ENCODE results near the gene CRX. TPM values are rescaled to one million over a fixed set of nuclear protein-coding genes. Genes with fewer than 3 reads are reported as not detected.
"Not testable (repeated sequence)": the region's sequence is repeated elsewhere in the genome, so short reads cannot be mapped to it uniquely, and the experiment has no call there.

CRX gene
- total RNA-seq, 1 donor from 2014 or later: not detected

DNA sequence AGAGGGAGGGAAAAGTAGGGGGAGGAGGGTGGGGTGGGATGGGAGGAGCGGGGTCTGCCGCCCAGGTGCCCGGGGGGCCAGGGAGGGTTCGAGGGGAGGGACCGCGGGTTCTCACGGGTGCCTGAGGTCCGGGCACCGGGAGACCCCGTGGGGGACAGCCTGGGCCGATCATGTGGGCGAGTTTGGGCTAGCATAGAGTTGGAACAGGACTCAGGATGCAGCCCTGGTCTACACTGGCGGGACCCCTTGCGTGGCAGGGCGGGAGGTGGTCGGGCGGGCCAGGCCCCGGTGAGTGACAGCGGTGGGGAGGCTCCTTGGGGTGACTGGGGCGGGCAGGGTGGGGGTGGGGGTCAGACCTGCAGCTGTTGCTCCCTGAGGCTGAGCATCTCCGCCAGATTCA, 18.6 kb upstream of the CRX start:
- not testable (repeated sequence) for DNase-seq (ENCODE audit: low spot score)
- peak; percentile 14 for ATAC-seq

GRCh38 chr19:47803671-47804070, 18.1 kb upstream of the CRX start:
- not testable (repeated sequence) for DNase-seq (ENCODE audit: low spot score)
- ATAC-seq: peak; percentile 54

DNA sequence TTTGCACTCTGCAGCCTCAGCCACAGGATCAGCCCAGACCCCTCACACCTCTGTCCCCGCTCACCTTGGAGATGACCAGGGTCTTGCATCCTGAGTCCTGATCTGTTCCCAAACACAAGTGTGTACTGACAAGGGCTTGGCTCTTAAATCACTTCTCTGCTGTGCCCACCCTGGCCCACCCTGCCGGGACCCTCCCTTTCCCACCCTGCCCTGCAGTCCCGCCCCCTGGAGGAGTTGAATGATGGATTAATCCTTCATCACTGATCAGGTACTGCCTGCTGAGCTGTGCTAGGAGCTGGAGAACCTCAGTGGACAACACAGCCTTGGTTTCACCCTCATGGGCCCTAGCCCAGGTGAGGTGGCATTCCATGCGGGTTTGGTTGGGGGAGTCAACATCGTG, 17.3 kb upstream of the CRX start, which contains the start of gene TPRX1:
TSS of gene TPRX1 (minus strand) at position 101 of the 400 bp plus-strand sequence. CDS start at position 89, 12 bp downstream.
- ATAC-seq: peak; percentile 21
- not testable (repeated sequence) for DNase-seq (ENCODE audit: low spot score)

DNA sequence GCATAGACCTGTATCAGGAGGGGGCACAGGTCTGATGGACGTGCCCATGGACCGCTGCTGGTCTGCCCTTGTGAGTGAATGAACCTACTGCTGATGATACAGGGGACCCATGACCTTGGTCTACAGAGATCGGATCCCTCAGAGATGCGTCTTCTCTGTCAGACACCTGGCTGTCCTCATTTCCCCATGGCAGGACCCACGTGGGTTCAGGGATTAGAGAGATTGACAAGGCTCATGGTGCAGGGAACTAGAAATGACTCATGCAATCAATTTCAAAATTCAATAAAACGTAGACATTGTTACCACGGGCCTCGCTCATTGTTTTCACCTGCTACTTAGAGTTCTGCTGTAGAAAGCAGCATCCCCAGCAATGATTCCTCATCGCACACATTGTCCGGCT, 16.4 kb upstream of the CRX start:
- ATAC-seq (no peak), DNase-seq (ENCODE audit: low spot score) (no peak)

GRCh38 chr19:47806435-47806834, 15.3 kb upstream of the CRX start:
- no peak for ATAC-seq

DNA sequence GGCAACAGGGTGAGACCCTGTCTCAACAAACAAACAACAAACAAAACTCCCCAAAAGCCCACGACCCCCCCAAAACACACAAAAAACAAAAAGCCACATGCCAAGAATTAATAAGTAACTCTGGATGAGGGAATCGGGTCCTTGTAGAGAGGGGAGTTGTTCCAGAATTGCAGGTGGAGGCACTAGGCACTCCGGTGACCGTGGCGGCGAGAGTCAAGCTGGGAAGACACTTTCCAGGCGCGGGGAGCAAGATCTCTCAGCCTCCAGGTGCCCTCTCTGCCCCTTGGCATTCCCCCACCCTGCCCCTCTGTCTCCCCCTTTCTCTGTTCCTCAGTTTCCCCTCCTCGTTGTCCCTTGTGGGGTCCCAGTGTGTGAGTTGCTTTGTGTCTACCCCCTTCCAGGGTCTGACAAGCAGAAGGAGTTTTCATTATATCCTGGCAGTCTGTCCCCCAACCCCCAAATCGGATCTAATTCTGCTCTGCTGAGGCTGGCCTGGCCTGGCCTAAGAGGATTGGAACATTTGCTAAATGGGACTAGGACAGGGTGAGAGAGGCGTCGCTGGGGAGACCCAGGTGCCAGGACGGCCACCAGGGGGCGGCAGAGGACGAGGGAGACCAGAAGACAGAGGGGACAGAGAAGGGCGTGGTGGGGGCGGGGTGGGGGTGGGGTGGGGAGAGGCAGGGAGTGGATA, 8.3 kb upstream of the CRX start:
- ATAC-seq (peak; percentile 96), DNase-seq (ENCODE audit: low spot score) (peak; percentile 71)

More at GRCh38 chr19:47806435-47806834, 15.3 kb upstream of the CRX start:
- no peak for DNase-seq (ENCODE audit: low spot score)

- no peak for DNase-seq (ENCODE audit: low spot score)
- no peak for ATAC-seq
Measured at GRCh38 chr19:47813995-47814328, 7.8 kb upstream of the CRX start.

DNA sequence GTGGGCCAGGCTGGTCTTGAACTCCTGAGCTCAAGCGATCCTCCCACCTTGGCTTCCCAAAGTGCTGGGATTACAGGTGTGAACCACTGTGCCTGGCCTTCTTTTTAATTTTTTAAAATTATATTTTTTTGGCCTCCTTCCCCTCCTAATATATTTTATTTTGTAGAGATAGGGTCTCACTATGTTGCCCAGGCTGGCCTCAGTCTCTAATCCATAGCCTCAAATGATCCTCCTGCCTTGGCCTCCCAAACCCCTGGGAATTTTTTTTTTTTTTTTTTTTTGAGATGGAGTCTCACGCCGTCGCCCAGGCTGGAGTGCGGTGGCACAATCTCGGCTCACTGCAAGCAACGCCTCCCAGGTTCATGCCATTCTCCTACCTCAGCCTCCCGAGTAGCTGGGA, 5.5 kb upstream of the CRX start:
- not testable (repeated sequence) for ATAC-seq; DNase-seq (ENCODE audit: low spot score)

DNA sequence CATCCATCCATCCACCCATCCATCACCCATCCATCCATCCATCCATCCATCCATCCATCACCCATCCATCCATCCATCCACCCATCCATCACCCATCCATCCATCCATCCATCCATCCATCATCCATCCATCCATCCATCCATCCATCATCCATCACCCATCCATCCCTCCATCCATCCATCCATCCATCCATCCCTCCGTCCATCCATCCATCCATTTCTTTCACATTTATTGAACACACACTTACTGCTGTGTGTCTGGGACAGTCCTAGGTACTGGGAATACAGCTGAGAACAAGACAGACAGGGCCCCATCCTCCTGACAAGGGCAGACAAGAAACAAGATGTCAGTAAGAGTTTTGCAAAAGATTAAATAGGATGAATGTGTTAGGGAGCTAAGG, 3.5 kb upstream of the CRX start:
- ATAC-seq; DNase-seq (ENCODE audit: low spot score): not testable (repeated sequence)

DNA sequence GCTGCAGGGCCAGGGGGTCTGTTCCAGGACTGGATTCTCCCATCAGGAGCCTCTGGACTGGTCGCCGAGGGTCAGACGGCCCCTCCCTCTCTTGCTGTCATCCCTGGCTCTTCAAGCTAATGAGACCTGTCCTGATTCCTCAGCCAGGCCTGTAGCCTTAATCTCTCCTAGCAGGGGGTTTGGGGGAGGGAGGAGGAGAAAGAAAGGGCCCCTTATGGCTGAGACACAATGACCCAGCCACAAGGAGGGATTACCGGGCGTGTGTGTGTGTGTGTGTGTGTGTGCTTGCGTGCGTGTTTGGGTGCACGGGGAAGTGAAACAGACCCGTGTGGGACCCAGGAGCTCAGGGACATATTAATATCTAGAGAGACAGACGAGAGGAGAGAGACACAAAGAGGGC, 1.9 kb upstream of the CRX start:
- no peak for ATAC-seq
- no peak for DNase-seq (ENCODE audit: low spot score)

- ATAC-seq: no peak
- DNase-seq (ENCODE audit: low spot score): no peak
Measured at GRCh38 chr19:47820410-47820809, 1.3 kb upstream of the CRX start.

DNA sequence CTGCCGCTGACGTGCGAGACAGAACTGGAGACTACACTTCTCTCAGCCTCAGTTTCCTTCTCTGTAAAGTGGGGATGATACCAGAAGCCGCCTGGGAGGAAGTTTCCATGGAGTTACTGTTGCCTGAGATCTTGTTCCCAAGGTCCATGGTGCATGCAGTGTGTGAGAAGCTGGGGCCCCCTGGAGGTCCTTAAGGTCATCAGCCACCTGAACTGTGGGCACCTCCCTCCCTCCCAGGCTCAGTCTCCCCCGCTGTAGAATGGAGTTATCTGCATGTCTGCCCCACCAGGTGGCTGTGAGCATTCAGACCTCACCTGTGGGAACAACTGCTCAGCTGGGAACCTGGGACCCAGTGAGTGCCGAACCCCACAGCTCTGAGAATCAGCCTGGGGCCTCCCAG, 2.7 kb downstream of the CRX start:
- no peak for DNase-seq (ENCODE audit: low spot score)
- no peak for ATAC-seq

- DNase-seq (ENCODE audit: low spot score): no peak
- no peak for ATAC-seq
Measured at GRCh38 chr19:47826800-47827199, 5.1 kb downstream of the CRX start.

GRCh38 chr19:47832723-47833122, 11.0 kb downstream of the CRX start:
- no peak for DNase-seq (ENCODE audit: low spot score)

DNA sequence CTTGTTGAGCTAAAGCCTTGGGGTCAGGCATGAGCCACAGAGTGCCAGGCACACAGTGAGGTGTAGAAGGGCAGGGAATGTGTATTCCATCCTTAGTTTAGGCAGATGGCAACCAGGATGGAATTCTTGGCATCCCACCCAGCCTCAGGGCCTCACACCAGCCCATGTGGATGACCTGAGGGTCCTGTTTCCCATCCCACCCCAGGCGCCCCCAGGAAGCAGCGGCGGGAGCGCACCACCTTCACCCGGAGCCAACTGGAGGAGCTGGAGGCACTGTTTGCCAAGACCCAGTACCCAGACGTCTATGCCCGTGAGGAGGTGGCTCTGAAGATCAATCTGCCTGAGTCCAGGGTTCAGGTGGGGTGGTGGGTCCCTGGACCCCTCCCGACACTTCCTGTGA, 14.3 kb downstream of the CRX start:
- DNase-seq (ENCODE audit: low spot score) (no peak), ATAC-seq (no peak)

More at GRCh38 chr19:47832723-47833122, 11.0 kb downstream of the CRX start:
- ATAC-seq: no peak

GRCh38 chr19:47839411-47839810, 17.7 kb downstream of the CRX start:
- ATAC-seq (no peak), DNase-seq (ENCODE audit: low spot score) (no peak)

DNA sequence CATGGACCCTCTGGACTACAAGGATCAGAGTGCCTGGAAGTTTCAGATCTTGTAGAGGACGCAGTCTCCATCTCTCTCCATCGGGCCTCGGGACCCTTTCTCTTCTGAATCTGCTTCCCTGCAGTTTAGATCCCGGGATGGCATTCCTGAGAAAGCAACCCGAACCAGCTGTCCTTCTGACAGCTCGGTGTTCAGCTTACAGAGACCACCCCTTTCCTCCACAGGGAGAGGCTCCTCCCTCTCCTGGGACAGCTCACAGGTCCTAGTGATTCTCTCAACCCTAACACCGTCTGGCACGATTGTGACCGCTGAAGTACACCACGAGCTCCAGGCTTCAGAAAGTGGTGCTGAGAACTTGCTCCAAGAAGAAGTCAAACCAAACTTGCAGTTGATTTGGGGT, 18.2 kb downstream of the CRX start:
- no peak for DNase-seq (ENCODE audit: low spot score)

GRCh38 chr19:47842941-47843340, 21.2 kb downstream of the CRX start:
- ATAC-seq: no peak
- DNase-seq (ENCODE audit: low spot score): no peak

More for the DNA sequence above, 18.2 kb downstream of the CRX start:
- ATAC-seq: no peak

DNA sequence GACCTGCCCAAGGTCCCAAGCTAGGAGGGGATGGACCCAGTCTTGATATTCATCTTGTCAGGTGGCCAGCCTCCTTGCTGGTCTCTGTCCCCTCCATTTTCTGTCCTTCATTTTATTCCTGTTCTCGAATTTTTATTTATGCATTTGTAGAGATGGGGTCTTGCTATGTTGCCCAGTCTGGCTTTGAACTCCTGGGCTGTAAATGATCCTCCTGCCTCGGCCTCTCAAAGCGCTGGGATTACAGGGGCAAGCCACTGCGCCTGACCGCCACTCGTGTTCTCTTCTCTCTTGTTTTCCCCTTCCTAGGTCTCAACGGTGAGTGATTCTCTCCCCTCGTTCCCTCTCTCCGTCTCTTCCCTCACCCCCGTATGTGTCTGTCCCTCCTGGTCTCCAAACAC, 26.7 kb downstream of the CRX start:
- DNase-seq (ENCODE audit: low spot score) (no peak), ATAC-seq (no peak)

DNA sequence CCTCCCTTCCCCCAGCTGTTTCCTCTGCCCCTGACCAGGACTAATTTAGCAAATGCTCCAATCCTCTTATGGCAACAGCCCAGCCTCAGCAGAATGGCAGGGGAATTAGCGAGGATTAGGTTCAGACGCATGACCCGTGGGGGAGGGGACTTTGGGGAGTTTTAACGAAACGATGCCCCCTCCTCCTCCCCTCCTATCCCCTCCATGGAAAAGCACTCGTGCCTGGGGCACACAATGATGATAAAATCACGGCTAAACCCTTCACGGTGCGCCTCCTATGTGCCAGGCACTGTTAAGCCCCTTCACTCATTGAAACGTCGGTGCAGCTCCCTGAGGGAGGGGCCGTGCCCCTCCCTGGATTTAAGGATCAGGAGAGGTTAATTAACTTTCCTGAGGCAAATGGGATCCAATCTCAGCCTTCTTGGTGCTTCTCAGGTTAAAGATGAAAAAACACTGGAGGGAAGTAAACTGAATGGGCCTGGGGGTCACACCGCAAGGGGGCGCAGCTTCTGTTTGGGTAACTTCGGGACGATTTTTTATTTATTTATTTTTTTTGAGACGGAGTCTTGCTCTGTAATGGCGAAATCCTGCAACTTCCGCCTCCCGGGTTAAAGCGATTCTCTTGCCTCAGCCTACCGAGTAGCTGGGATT, 27.2 kb downstream of the CRX start:
- ATAC-seq: peak; percentile 19

GRCh38 chr19:47853003-47853402, 31.3 kb downstream of the CRX start:
- no peak for DNase-seq (ENCODE audit: low spot score)
- no peak for ATAC-seq

More for the DNA sequence above, 27.2 kb downstream of the CRX start:
- DNase-seq (ENCODE audit: low spot score): no peak

GRCh38 chr19:47854459-47854858, 32.7 kb downstream of the CRX start:
- ATAC-seq: no peak
- DNase-seq (ENCODE audit: low spot score): no peak

All from left lobe of liver (tissue), 2 donors.